DMS53 treated with DMSO at 0.1 percent for 48 hours (cell line): Measurements from ENCODE around the gene OR1J1.

Source experiments
- DNase-seq: peaks from one replicate; lab custom pipeline; 2025; ENCODE audit not compliant: unreplicated experiment; lab: John Stamatoyannopoulos, UW

The OR1J1 gene

GRCh38 chr9:122446819-122447484 is 30.8 kb downstream of the OR1J1 start:
- no peak for DNase-seq

- DNase-seq, result no peak
Observed at GRCh38 chr9:122445155-122445749, 32.5 kb downstream of the OR1J1 start.

DNA sequence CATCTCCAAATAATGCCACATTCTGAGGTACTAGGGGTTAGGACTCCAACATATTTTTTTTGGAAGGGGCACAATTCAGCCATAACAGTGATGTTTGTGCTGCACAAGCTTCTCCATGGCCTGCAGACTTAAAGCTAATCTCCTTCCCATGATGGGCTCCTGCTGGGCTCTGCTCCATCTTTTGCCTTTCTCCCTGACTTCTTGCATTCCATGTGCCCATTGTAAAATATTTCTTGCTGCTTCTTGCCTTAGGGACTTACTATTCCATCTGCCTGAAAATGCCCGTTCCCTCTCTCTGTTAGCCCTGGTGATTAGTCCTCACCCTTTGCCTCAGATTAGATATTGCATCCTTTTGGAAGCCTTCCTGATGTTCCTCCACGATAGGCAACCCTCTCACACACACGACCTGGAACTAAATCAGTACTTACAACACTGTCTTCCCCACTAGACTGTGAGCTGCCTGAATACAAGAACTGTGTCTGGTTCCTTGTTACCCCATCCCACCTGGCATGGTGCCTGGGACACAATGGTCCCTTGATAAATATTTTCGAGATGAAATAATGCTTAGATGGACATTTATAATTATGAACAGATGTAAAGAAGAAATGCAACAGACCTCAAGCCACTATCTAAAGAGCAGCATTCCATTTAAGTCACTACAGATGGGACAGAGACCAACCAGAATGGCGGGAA is 33.5 kb downstream of the OR1J1 start:
- DNase-seq, result no peak

GRCh38 chr9:122442568-122442967 is 35.2 kb downstream of the OR1J1 start:
- DNase-seq, result no peak
